Calu3 (cell line): ENCODE data around the gene TRMT44. TPM values are rescaled to one million over a fixed set of nuclear protein-coding genes. Genes with fewer than 3 reads are reported as not detected.
A peak's percentile ranks its signal among the peaks of the same experiment; 100 is the strongest.

Source experiments
- BruUV-seq: library from RNA; stranded (reverse); fragments of 400-500 nt; replicated peaks from 2 replicates; lab custom pipeline; 2021; lab: Mats Ljungman, UMichigan
- CTCF ChIA-PET: fragments of 300-600 bp; sonication (Branson Sonifier 250); formaldehyde crosslinking; loops from one replicate; lab custom pipeline; 2022; ENCODE audit warnings: antibody characterized with exemption; lab: Charles Lee
- DNase-seq: peaks from one replicate; pipeline ENCODE4 v3.0.0; 2022
- H3K27ac Mint-ChIP-seq: one replicate; pipeline ENCODE4 v1.8.0; 2022; ENCODE audit warnings: mixed read lengths; ENCODE audit not compliant: unreplicated experiment
- H3K27me3 Mint-ChIP-seq: one replicate; pipeline ENCODE4 v1.8.0; 2022; ENCODE audit warnings: mixed read lengths; ENCODE audit not compliant: unreplicated experiment
- H3K36me3 Mint-ChIP-seq: one replicate; pipeline ENCODE4 v1.8.0; 2022; ENCODE audit warnings: mild to moderate bottlenecking, moderate library complexity, mixed read lengths; ENCODE audit not compliant: insufficient read depth, unreplicated experiment
- H3K4me1 Mint-ChIP-seq: one replicate; pipeline ENCODE4 v1.8.0; 2022; ENCODE audit warnings: mild to moderate bottlenecking, low read depth, mixed read lengths; ENCODE audit not compliant: unreplicated experiment
- H3K4me3 Mint-ChIP-seq: one replicate; pipeline ENCODE4 v1.8.0; 2022; ENCODE audit warnings: mild to moderate bottlenecking, low read depth, moderate library complexity, mixed read lengths; ENCODE audit not compliant: unreplicated experiment
- H3K9me3 Mint-ChIP-seq: one replicate; pipeline ENCODE4 v1.8.0; 2022; ENCODE audit warnings: low read depth, mixed read lengths; ENCODE audit not compliant: unreplicated experiment
- CTCF ChIP-seq: fragments of 200-600 bp; IDR thresholded peaks from one replicate; pipeline ENCODE4 v1.8.0; 2022; ENCODE audit warnings: antibody characterized with exemption; ENCODE audit not compliant: unreplicated experiment
- intact Hi-C: fragments of 100-400 bp; cut with micrococcal nuclease; formaldehyde crosslinking; loops from one replicate; pipeline ENCODE4 v1.10.0; 2022; ENCODE audit not compliant: unreplicated experiment
- total RNA-seq: library from RNA; stranded (reverse); gene quantifications from 2 replicates; pipeline ENCODE4 v1.2.3, GENCODE V29; 2022

The TRMT44 gene
- total RNA-seq, 1 experiment from 2014 or later = 21.5 TPM

GRCh38 chr4:8443801-8444200 is 3.2 kb downstream of the TRMT44 start:
- H3K36me3 Mint-ChIP-seq = peaks cover 24% of the 10 kb centered on the region
- intact Hi-C loops = no loop called here
- CTCF ChIA-PET = no interaction called here
- BruUV-seq = no TSS peak
- peaks cover 20% of the 10 kb centered on the region for H3K4me1 Mint-ChIP-seq
- no peak overlapping the region for H3K4me3 Mint-ChIP-seq
- no peak overlapping the region for H3K27ac Mint-ChIP-seq
- no peak for TF ChIP-seq CTCF
- H3K27me3 Mint-ChIP-seq = no peaks in the 10 kb centered on the region
- DNase-seq = no peak
- H3K9me3 Mint-ChIP-seq = no peaks in the 10 kb centered on the region

DNA sequence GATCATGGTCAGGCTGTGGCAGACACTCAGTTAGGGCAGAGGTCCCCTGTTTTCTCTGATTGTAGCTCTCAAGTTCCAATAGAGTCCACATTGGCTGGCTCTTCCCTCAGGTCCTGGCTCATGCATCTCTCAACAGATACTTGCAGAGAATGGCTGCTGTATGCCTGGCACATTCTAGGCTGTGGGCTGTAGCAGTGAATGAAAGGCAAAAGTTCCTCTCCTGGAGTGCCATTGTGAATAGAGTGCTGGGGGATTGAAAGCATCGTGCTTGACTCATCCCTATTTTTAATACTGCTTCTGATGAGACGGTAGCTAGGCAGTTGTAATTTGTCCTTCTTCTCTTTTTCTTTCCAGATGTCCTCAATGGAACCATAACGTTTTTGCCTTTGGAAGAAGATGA is 5.5 kb downstream of the TRMT44 start:
- no peak for TF ChIP-seq CTCF
- CTCF ChIA-PET = no interaction called here
- Mint-ChIP-seq H3K4me3 (no peak overlapping the region), H3K4me1 (peaks cover 20% of the 10 kb centered on the region), H3K27me3 (no peaks in the 10 kb centered on the region), H3K9me3 (no peaks in the 10 kb centered on the region), H3K27ac (no peak overlapping the region), H3K36me3 (peaks cover 7% of the 10 kb centered on the region)
- no TSS peak for BruUV-seq
- DNase-seq = no peak
- intact Hi-C loops = no loop called here

DNA sequence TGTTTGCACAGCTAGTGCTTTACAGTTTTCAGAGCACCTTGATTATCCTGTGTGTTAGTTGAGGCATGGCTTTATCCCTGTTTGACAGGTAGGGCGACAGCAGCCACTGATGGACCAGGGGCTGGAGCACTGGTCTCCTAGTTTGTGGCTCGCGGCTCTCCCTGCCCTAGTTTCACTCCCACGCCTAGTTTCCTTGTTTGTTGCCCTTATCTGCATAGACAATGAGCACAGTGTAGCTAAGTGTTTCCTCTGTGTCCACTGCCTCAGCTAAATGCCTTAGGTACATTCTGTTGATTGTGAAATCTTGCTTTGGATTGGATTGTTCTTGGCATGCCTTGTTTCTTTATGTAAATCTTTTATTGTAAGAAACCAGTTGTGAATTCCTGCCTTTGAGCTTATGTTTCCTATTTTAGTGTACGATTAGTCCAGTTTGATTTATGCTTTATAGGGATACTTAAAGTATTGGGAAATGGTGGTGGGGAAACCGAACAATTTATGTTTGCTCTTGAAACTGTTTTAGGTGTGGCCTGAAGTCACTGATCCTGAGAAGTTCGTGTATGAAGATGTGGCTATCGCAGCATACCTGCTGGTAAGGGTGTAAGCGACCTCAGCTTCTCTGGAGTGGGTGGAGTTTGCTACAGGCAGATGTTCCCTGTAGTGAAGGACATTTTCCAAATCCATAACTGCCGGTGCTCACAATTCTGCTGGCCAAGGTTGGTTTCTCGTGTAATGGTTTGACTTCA is 11.0 kb downstream of the TRMT44 start:
- Mint-ChIP-seq H3K9me3 (no peaks in the 10 kb centered on the region), H3K4me1 (no peaks in the 10 kb centered on the region), H3K27ac (peak overlapping the region; percentile 27), H3K36me3 (peaks cover 12% of the 10 kb centered on the region), H3K4me3 (no peak overlapping the region), H3K27me3 (no peaks in the 10 kb centered on the region)
- no TSS peak for BruUV-seq
- DNase-seq = peak; percentile 58
- TF ChIP-seq CTCF = no peak
- intact Hi-C loops = no loop called here
- CTCF ChIA-PET = interaction anchor here (1.0 to 1.7 kb wide), 2 partner anchors 17 to 184 kb away, joined by 3 read pairs; no protein-coding TSS in a partner anchor

- BruUV-seq = no TSS peak
- intact Hi-C loops = no loop called here
- H3K4me1 Mint-ChIP-seq = no peaks in the 10 kb centered on the region
- TF ChIP-seq CTCF = no peak
- DNase-seq = no peak
- no peak overlapping the region for H3K4me3 Mint-ChIP-seq
- no peak overlapping the region for H3K27ac Mint-ChIP-seq
- CTCF ChIA-PET = no interaction called here
- H3K9me3 Mint-ChIP-seq = no peaks in the 10 kb centered on the region
- H3K36me3 Mint-ChIP-seq = peaks cover 21% of the 10 kb centered on the region
- no peaks in the 10 kb centered on the region for H3K27me3 Mint-ChIP-seq
These were observed 13.4 kb downstream of the TRMT44 start for GRCh38 chr4:8453957-8454356.
